ENCODE results near the gene PTGER2.
A peak's percentile ranks its signal among the peaks of the same experiment; 100 is the strongest.

The PTGER2 gene

DNA sequence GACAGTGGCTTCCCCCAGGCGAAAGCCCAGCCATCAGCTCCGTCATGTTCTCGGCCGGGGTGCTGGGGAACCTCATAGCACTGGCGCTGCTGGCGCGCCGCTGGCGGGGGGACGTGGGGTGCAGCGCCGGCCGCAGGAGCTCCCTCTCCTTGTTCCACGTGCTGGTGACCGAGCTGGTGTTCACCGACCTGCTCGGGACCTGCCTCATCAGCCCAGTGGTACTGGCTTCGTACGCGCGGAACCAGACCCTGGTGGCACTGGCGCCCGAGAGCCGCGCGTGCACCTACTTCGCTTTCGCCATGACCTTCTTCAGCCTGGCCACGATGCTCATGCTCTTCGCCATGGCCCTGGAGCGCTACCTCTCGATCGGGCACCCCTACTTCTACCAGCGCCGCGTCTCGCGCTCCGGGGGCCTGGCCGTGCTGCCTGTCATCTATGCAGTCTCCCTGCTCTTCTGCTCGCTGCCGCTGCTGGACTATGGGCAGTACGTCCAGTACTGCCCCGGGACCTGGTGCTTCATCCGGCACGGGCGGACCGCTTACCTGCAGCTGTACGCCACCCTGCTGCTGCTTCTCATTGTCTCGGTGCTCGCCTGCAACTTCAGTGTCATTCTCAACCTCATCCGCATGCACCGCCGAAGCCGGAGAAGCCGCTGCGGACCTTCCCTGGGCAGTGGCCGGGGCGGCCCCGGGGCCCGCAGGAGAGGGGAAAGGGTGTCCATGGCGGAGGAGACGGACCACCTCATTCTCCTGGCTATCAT lies 663 bp downstream of the PTGER2 start:
- DNase-seq (ENCODE audit: low read depth) = no peak
- TF ChIP-seq, protein P1, sequence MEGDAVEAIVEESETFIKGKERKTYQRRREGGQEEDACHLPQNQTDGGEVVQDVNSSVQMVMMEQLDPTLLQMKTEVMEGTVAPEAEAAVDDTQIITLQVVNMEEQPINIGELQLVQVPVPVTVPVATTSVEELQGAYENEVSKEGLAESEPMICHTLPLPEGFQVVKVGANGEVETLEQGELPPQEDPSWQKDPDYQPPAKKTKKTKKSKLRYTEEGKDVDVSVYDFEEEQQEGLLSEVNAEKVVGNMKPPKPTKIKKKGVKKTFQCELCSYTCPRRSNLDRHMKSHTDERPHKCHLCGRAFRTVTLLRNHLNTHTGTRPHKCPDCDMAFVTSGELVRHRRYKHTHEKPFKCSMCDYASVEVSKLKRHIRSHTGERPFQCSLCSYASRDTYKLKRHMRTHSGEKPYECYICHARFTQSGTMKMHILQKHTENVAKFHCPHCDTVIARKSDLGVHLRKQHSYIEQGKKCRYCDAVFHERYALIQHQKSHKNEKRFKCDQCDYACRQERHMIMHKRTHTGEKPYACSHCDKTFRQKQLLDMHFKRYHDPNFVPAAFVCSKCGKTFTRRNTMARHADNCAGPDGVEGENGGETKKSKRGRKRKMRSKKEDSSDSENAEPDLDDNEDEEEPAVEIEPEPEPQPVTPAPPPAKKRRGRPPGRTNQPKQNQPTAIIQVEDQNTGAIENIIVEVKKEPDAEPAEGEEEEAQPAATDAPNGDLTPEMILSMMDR (IDR thresholded peaks at IDR 0.05; ENCODE audit: low read depth, low read length, missing control alignments) = no peak
- peak overlapping the region; percentile 35 for H3K4me3 ChIP-seq (ENCODE audit: low read depth, low read length)

DNA sequence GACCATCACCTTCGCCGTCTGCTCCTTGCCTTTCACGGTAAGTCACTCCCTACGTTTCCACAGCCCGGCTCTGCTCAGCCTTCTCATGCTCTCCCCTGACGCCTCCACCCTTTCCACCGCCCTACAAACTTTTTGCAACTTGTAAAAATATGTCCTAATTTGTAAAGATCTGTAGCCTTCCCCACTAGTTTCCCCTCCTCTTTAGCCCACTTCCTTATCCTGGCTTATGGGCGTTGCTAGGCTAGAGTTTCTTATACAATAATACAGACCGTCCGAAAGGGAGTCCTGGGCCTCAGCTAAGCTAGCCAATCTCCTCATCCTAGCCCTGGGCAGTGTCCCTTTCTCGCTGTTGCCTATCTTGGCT lies 1.2 kb downstream of the PTGER2 start:
- TF ChIP-seq, protein P1 (IDR thresholded peaks at IDR 0.05; ENCODE audit: low read depth, low read length, missing control alignments) = no peak
- no peak overlapping the region for H3K4me3 ChIP-seq (ENCODE audit: low read depth, low read length)
- DNase-seq (ENCODE audit: low read depth) = no peak

DNA sequence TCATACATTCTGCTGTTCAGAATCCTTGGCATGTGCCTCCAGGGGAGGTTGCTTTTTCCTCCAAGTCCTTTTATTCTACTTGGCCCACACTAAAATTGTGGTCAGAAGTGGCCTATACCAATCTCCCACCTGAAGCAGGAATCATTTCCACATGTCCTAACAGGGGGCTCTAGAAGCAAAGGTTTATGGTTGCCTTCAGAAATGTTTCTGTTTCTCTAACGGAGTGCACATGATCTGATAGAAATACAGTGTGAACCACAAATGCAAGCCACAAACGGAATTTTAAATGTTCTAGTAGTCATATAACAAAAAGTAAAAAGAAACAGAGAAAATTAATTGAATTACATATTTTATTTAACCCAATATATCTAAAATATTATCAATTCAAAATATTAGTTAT lies 4.0 kb downstream of the PTGER2 start:
- H3K4me3 ChIP-seq (ENCODE audit: low read depth, low read length) = no peak overlapping the region
- no peak for DNase-seq (ENCODE audit: low read depth)
- TF ChIP-seq, protein P1 (IDR thresholded peaks at IDR 0.05; ENCODE audit: low read depth, low read length, missing control alignments) = no peak

DNA sequence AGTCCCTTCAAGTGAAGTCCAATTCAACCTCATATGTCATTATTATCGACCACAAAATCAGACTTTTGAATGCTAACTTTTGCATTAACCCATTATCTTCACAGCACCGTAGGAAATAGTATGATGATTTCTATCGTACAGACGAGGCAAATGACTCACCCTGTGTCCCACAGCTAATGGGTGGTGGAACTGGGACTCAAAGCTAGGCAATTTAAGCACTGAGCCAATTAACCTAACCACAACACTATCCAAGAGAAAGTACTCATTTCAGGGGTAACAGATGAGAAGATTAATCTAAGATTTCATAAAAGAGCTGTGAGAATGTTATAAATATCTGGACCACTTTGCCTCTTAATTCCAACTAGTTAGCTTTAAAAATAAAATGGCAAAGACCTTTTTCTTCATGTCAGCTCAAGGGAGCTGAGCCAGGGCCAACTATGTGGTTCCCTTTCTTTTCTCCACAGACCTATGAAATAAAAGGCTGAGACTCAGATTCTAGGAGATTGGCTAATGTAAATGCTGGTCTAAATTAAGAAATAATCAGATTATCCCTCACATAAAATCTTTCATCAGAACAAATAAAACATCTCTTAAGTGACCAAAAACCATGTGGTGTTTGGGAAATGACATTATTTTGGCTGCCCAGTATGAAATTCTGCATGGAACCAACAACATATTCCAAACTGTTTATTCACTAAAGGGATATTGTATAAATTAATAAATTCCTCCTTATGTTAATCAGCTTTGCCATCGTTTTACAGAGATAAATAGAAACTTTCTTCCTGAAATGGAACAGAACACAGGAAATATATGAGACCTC lies 4.9 kb downstream of the PTGER2 start:
- TF ChIP-seq, protein P1 (IDR thresholded peaks at IDR 0.05; ENCODE audit: low read depth, low read length, missing control alignments) = no peak
- no peak overlapping the region for H3K4me3 ChIP-seq (ENCODE audit: low read depth, low read length)
- no peak for DNase-seq (ENCODE audit: low read depth)

DNA sequence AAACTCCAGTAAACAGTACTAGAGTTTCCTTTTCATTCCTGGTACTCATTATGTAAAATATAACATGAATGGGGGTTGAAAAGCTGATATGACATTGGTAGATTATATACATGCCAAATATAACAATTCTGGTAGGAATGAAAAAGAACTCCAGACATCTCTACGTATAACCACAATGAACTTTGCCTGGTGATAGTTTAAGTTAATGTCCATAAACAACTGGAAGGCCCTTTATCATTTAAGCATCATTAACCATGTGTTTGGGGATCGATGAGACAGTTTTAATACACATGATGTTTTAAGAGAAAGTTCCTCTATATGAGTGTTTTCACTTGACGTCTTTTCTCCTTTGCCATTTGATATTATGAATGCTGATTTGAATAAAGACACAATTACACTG lies 5.8 kb downstream of the PTGER2 start:
- H3K4me3 ChIP-seq (ENCODE audit: low read depth, low read length) = no peak overlapping the region
- TF ChIP-seq, protein P1 (IDR thresholded peaks at IDR 0.05; ENCODE audit: low read depth, low read length, missing control alignments) = no peak
- DNase-seq (ENCODE audit: low read depth) = no peak

DNA sequence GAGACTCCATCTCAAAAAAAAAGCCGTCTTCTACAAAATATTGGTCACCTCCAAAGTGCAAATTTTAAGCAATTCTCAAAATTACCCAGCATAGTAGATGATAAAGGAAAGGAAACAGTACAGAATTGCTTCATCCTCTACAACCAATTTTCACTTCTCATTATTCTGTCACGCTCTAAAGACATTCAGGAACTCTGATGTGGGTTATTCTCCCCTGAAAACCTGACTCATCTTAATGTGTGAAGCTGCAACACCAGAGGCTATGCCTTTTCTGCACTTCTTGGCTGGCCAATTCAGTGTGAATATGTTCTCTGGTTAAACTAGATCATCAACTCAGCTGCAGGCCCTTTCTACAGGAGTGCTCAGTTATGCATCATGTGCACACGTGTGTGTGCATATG lies 11.0 kb downstream of the PTGER2 start:
- no peak overlapping the region for H3K4me3 ChIP-seq (ENCODE audit: low read depth, low read length)
- DNase-seq (ENCODE audit: low read depth) = peak; percentile 81
- TF ChIP-seq, protein P1 (IDR thresholded peaks at IDR 0.05; ENCODE audit: low read depth, low read length, missing control alignments) = no peak
